Activated T-cell treated with anti-CD3 and anti-CD28 coated beads, Interleukin-2, amount 50 U/mL, for 4 hours (primary cell): ENCODE measurements around the gene TCEANC. TPM values are rescaled to one million over a fixed set of nuclear protein-coding genes. Genes with fewer than 3 reads are reported as not detected.

Experiments
- ATAC-seq, 2 donors: fragments of 200-7000 bp; cut with Tn5 transposase; one replicate each; pipeline ENCODE4 v1.10.0; 2021
- DNase-seq: peaks from one replicate; pipeline ENCODE4 v3.0.0-alpha.2; 2020
- H3K27me3 Mint-ChIP-seq: one replicate; pipeline ENCODE4 v1.8.0; 2021; ENCODE audit warnings: low read depth, mixed read lengths
- H3K36me3 Mint-ChIP-seq: one replicate; pipeline ENCODE4 v1.8.0; 2022; ENCODE audit warnings: mixed read lengths; ENCODE audit not compliant: insufficient read depth
- H3K4me1 Mint-ChIP-seq: one replicate; pipeline ENCODE4 v1.8.0; 2021; ENCODE audit warnings: low read depth, mixed read lengths
- H3K4me3 Mint-ChIP-seq: one replicate; pipeline ENCODE4 v1.8.0; 2021; ENCODE audit warnings: mild to moderate bottlenecking, moderate library complexity, mixed read lengths
- H3K9me3 Mint-ChIP-seq: one replicate; pipeline ENCODE4 v1.8.0; 2021; ENCODE audit warnings: mixed read lengths
- total RNA-seq, 3 donors: library from RNA; stranded (reverse); gene quantifications; one replicate each; pipeline ENCODE4 v1.2.1, GENCODE V29; 2021

TCEANC gene
- total RNA-seq, 3 donors from 2014 or later = 1.4 to 2.2 (median 1.4) TPM

GRCh38 chrX:13711141-13711540 lies 58.2 kb downstream of the TCEANC start:
- peaks cover 20% of the 10 kb centered on the region for H3K36me3 Mint-ChIP-seq
- H3K4me3 Mint-ChIP-seq = no peak overlapping the region
- H3K27me3 Mint-ChIP-seq = no peaks in the 10 kb centered on the region

More at GRCh38 chrX:13711141-13711540, 58.2 kb downstream of the TCEANC start:
- no peak for ATAC-seq
- DNase-seq = no peak
- Mint-ChIP-seq H3K9me3 (no peaks in the 10 kb centered on the region), H3K4me1 (peaks cover 7% of the 10 kb centered on the region)

Other genes with a start within 250 kb of the TCEANC start
- under 1 TPM; 0.13 to 0.30 (median 0.24) TPM for gene EGFL6, start 83.5 kb upstream of the TCEANC start, total RNA-seq
- 10 to 100 TPM; 11.8 to 17.8 (median 17.3) TPM for gene RAB9A, start 36.0 kb downstream of the TCEANC start, total RNA-seq
- 10 to 100 TPM; 11.7 to 19.9 (median 15.8) TPM for gene TRAPPC2, start 81.5 kb downstream of the TCEANC start, total RNA-seq
- gene OFD1, start 81.6 kb downstream of the TCEANC start, total RNA-seq = 10 to 100 TPM; 20.0 to 26.8 (median 20.1) TPM
- gene GPM6B, start 164.0 kb downstream of the TCEANC start, total RNA-seq = under 1 TPM; 0.08 to 0.13 (median 0.10) TPM